Adrenal gland (tissue), 12 donors: ENCODE results near the gene AP1S1. TPM values are rescaled to one million over a fixed set of nuclear protein-coding genes. Genes with fewer than 3 reads are reported as not detected.
"Not testable (repeated sequence)": the region's sequence is repeated elsewhere in the genome, so short reads cannot be mapped to it uniquely, and the experiment has no call there.

Source experiments
- DNase-seq, 7 donors: peaks; one replicate each; pipeline ENCODE4 v3.0.0-alpha.2; 2019 to 2020
- H3K27ac ChIP-seq, 5 donors: fragments of 200-600 bp; sonication (generic) in 4 of 5; 1 replicate in 3 of 5; 2 replicates in 2 of 5; pipeline versions ENCODE4 v1.5.1 to v1.8.0; 2016 to 2020; ENCODE audit warnings: mild to moderate bottlenecking in 1 of 5
- H3K27me3 ChIP-seq: fragments of 200-600 bp; 2 replicates; pipeline ENCODE4 v1.8.0; 2021
- H3K36me3 ChIP-seq, 2 donors: fragments of 200-600 bp; replicated peaks in 1 of 2; 1 replicate in 1 of 2; 2 replicates in 1 of 2; pipeline versions ENCODE4 v1.5.1 to v1.8.0; 2018 to 2022
- H3K4me1 ChIP-seq, 2 donors: fragments of 200-600 bp; replicated peaks in 1 of 2; 1 replicate in 1 of 2; 2 replicates in 1 of 2; pipeline versions ENCODE4 v1.5.1 to v1.8.0; 2018 to 2021
- H3K4me3 ChIP-seq, 4 donors: fragments of 200-600 bp; sonication (generic) in 3 of 4; one replicate each; pipeline ENCODE4 v1.5.1; 2016 to 2018
- H3K9me3 ChIP-seq, 3 donors: fragments of 200-600 bp; sonication (generic) in 1 of 3; replicated peaks in 1 of 3; 1 replicate in 2 of 3; 2 replicates in 1 of 3; pipeline versions ENCODE4 v1.5.1 to v1.8.0; 2016 to 2021
- POLR2A ChIP-seq, 2 donors: fragments of 450-650 bp; IDR thresholded peaks; one replicate each; pipeline ENCODE4 v1.6.1; 2017; ENCODE audit warnings: antibody characterized with exemption in 2 of 2, mild to moderate bottlenecking in 2 of 2, moderate library complexity in 1 of 2
- WGBS, 4 donors: extraction: QIAGEN DNeasy Blood & Tissue Kit in 2 of 4; methylation state at CpG; one replicate each; pipeline versions ENCODE4 v1.1.5 to v1.1.7; 2013 to 2017; 5-methylcytosine and 5-hydroxymethylcytosine counted together
- intact Hi-C, 2 donors: fragments of 100-400 bp; cut with DNase I; formaldehyde crosslinking; loops; one replicate each; pipeline versions ENCODE4 v1.14.1 to v1.15.0; 2022 to 2023
- polyA plus RNA-seq, 3 donors: library from polyadenylated mRNA; stranded (reverse); fragments of 200-250 nt in 2 of 3; fragments of 350-450 nt in 1 of 3; fragmentation: Illumina TruSeq in 1 of 3; extraction: RNeasy Lipid Tissue Mini Kit (QIAGEN cat#74804) in 1 of 3; gene quantifications; one replicate each; pipeline ENCODE4 v1.2.3, GENCODE V29; 2013 to 2014
- total RNA-seq, 9 donors: library from RNA; depleted of rRNA in 4 of 9; stranded (reverse); fragments of >200 nt in 4 of 9; fragments of 120-200 nt in 1 of 9; fragmentation: NEBNext Ultra II Directional in 1 of 9; extraction: Animal tissue kit (Norgen Biotek cat#: 25700) in 1 of 9; gene quantifications; one replicate each; pipeline versions ENCODE4 v1.1.0 to v1.2.4, GENCODE V29; 2013 to 2023
- TF ChIP-seq, protein P1 (sequence below), 6 experiments: fragments of 450-650 bp in 4 of 6; fragments of 200-600 bp in 2 of 6; sonication (generic) in 1 of 6; IDR thresholded peaks; 1 replicate in 5 of 6; 2 replicates in 1 of 6; pipeline versions ENCODE4 v1.5.1 to v1.8.0; 2016 to 2021; ENCODE audit warnings: antibody characterized with exemption in 6 of 6, mild to moderate bottlenecking in 2 of 6, moderate library complexity in 1 of 6
- donor health status: healthy with polysubstance abuse.
- donor health status: Bipolar disorder and iron deficiency.
- donor health status: DM: yes; HTN: yes; CAD: no.
- donor health status: DM: no; HTN: no; CAD: no.
- donor health status: DM: no; HTN: no; CAD: no.
- donor health status: DM: yes; HTN: yes; CAD: no.

AP1S1 gene
- total and polyA plus RNA-seq, 12 donors: 20.4 to 190 (median 39.0) TPM

DNA sequence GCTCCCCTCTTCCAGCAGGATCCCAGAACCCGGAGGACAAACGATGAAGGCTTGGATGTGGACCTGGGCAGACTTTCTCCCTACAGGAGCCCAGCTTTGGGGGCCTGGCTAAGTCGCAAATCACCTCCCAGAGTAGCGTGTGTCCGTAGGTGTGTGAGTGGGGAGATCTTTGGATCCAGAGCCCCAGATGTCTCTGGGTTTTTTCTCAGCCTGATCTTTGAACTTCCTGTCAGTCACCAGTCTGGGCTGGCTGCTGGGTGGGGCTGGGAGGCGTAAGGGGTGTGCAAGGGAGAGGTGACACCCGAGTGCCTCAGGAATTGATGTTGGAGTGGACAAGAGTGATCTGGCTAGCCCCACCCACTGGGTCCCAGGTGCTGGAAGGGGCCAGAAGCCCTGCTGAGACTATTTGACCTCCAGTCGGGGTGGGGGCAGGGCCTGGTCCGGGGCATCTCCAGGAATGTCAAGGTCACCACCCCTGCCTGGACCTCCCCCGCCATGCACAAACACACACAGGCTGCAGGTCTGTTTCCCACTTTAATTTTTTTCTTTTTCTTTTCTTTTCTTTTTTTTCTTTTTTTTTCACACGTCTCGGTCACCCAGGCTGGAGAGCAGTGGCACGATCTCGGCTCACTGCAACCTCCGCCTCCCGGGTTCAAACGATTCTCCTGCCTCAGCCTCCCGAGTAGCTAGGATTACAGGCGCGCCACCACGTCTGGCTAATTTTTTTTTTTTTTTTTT, 46.8 kb downstream of the AP1S1 start, which contains the start of gene MOGAT3:
Gene MOGAT3 (minus strand): TSS at position 175 of the 738 bp plus-strand sequence. CDS start 182 bp downstream, outside the sequence.
- Histone ChIP-seq H3K27me3 (peaks cover 31% of the 10 kb centered on the region), H3K4me3 (no peak within 1 kb of the TSS), H3K4me1 (peaks cover 0 to 5% of the 10 kb centered on the region in 2 donors), H3K27ac (no peak within 1 kb of the TSS), H3K9me3 (no peaks in the 10 kb centered on the region), H3K36me3 (no peaks in the 10 kb centered on the region)
- intact Hi-C loops: no loop called here
- WGBS, 4 donors: 28 to 38% (median 36%) methylated on average over 16 to 21 of the region's 21 CpGs
- DNase-seq: no peak
- TF ChIP-seq POLR2A (IDR thresholded peaks at IDR 0.05): no peak
- TF ChIP-seq, protein P1, sequence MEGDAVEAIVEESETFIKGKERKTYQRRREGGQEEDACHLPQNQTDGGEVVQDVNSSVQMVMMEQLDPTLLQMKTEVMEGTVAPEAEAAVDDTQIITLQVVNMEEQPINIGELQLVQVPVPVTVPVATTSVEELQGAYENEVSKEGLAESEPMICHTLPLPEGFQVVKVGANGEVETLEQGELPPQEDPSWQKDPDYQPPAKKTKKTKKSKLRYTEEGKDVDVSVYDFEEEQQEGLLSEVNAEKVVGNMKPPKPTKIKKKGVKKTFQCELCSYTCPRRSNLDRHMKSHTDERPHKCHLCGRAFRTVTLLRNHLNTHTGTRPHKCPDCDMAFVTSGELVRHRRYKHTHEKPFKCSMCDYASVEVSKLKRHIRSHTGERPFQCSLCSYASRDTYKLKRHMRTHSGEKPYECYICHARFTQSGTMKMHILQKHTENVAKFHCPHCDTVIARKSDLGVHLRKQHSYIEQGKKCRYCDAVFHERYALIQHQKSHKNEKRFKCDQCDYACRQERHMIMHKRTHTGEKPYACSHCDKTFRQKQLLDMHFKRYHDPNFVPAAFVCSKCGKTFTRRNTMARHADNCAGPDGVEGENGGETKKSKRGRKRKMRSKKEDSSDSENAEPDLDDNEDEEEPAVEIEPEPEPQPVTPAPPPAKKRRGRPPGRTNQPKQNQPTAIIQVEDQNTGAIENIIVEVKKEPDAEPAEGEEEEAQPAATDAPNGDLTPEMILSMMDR (IDR thresholded peaks at IDR 0.05): no peak

DNA sequence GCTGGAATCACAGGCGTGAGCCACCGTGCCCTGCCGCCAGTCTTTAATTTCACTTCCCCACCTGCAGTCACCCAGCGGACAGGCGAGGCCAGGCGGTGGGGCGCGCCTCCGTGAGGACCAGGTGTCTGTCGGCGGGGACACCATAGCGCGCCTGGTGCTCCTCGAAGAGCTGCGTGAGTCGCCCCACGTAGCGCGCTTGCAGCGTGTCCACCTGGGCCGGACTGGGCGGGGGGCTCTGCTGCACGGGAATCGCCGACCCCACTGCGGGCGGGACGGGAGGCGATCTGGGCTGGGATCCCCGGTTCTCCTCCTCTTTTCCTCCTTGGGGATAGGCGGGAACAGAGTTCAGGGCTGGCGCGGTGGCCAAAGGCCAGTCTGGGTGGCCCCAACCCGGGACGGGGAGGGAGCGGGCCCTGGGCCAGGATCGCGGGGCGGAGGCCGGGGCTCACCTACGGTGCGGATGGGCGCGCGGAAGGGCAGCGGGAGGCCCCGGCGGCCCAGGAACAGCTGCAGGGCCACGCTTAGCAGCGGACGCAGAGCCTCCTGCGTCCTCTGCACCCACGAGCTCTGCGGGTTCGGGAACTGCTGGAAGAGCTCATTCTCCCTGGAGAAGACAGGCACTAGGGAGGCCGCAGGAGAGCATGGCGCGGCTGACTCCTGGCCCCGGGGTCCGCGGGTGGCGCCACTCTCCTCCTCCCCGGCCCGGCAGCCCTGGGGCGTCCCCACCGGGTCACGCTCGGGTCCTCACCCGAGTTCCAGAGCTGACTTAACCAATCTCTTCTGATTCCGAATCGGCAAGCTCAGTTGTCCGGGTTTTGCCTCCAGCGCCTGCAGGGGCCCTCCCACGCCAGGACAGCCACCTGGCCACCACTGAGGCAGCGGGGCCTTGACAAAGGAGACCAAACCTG, 47.7 kb downstream of the AP1S1 start:
- Histone ChIP-seq H3K27me3 (peaks cover 31% of the 10 kb centered on the region), H3K4me1 (peaks cover 0 to 5% of the 10 kb centered on the region in 2 donors), H3K36me3 (no peaks in the 10 kb centered on the region), H3K9me3 (no peaks in the 10 kb centered on the region), H3K4me3 (no peak overlapping the region), H3K27ac (no peak overlapping the region)
- no peak for TF ChIP-seq POLR2A (IDR thresholded peaks at IDR 0.05)
- TF ChIP-seq, protein P1 (IDR thresholded peaks at IDR 0.05): no peak
- 0 to 46% (median 9%) methylated on average over 4 to 75 of the region's 75 CpGs for WGBS, 4 donors
- intact Hi-C loops: no loop called here
- DNase-seq: no peak

DNA sequence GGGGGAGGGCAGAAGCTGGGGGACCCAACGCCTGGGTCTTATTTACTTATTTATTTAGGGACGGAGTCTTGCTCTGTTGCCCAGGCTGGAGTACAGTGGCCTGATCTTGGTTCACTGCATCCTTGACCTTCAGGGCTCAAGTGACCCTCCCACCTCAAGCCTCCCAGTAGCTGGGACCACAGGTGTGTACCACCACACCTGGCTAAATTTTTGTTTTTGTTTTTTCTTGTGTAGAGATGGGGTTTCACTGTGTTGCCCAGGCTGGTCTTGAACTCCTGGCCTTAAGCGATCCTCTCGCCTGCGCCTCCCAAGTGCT, 48.3 kb downstream of the AP1S1 start:
- H3K27me3 ChIP-seq: peaks cover 31% of the 10 kb centered on the region
- 84 to 97% (median 90%) methylated on average over 3 to 5 of the region's 5 CpGs for WGBS, 4 donors

DNA sequence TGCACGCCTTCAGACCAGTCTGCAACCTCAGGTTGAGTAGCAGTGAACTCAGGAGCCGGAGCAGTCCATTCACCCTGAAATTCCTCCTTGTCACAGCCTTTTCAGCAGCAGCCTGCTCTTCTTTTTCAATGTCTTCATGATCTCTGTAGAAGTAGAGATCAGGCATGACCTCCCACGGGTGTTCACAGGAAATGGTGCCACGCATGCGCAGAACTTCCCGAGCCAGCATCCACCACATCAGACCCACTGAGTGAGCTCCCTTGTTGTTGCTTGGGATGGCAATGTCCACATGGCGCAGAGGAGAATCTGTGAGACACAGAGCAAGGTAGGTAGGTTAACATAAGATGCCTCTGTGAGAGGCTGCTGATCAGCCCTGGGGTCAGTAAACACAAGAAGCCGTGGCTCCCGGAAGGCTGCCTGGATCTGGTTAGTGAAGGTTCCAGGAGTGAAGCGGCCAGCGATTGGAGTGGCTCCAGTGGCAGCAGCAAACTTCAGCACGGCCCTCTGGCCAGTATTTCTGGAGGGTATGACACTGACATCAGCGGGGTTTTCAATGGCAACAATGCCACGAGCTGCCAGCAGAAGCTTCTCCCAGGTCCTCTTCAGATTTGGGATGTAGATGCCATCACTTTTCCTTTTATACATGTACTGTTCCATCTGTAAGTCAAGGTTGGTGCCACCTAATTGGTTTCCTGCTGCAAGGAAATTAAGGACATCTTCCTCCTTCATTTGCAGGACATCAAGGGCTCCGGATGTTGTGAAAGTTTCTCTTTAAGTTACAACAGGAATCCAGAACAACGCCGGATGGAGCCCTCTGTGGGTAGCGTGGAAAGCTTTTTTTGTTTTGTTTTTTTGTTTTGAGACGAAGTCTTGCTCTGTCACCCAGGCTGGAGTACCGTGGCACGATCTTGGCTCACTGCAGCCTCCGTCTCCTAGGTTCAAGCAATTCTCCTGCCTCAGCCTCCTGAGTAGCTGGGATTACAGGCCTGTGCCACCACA, 49.8 kb downstream of the AP1S1 start:
- H3K9me3 ChIP-seq, H3K27ac ChIP-seq, H3K4me1 ChIP-seq, H3K36me3 ChIP-seq, H3K4me3 ChIP-seq, DNase-seq, intact Hi-C loops: not testable (repeated sequence)
- H3K27me3 ChIP-seq: peaks cover 25% of the 10 kb centered on the region
- WGBS, 4 donors: 70 to 73% (median 70%) methylated on average over 17 to 22 of the region's 22 CpGs

More for the DNA sequence above, 48.3 kb downstream of the AP1S1 start:
- H3K4me3 ChIP-seq: no peak overlapping the region
- no peak for TF ChIP-seq POLR2A (IDR thresholded peaks at IDR 0.05)
- TF ChIP-seq, protein P1 (IDR thresholded peaks at IDR 0.05): no peak
- no peaks in the 10 kb centered on the region for H3K9me3 ChIP-seq
- H3K4me1 ChIP-seq: peaks cover 0 to 5% of the 10 kb centered on the region in 2 donors
- DNase-seq: no peak
- H3K27ac ChIP-seq: no peak overlapping the region
- intact Hi-C loops: no loop called here
- H3K36me3 ChIP-seq: no peaks in the 10 kb centered on the region
